HepG2 (cell line): Measurements from ENCODE around the gene NFATC4. TPM values are rescaled to one million over a fixed set of nuclear protein-coding genes. Genes with fewer than 3 reads are reported as not detected.
A peak's percentile ranks its signal among the peaks of the same experiment; 100 is the strongest.

ENCODE experiments used
- ATAC-seq: fragments of 200-7000 bp; cut with Tn5 transposase; 3 replicates; pipeline ENCODE4 v1.9.1; 2020; ENCODE audit warnings: mild to moderate bottlenecking, moderate library complexity
- BruUV-seq: library from RNA; stranded (reverse); fragments of 400-500 nt; replicated peaks from 2 replicates; lab custom pipeline; 2021; lab: Mats Ljungman, UMichigan
- CTCF ChIA-PET: fragments of 300-600 bp; formaldehyde crosslinking; extraction: SDS; loops from one replicate; lab custom pipeline; 2021; ENCODE audit warnings: low total read pairs, inconsistent platforms, low intra/inter-chr PET ratio; lab: Yijun Ruan, JAX
- POLR2A ChIA-PET: fragments of 350-600 bp; sonication (Branson Sonifier 250); formaldehyde crosslinking; loops from one replicate; lab custom pipeline; 2020; ENCODE audit warnings: antibody characterized with exemption, inconsistent platforms; lab: Yijun Ruan, JAX
- DNase-seq: peaks from one replicate; pipeline ENCODE4 v3.0.0-alpha.2; 2015; ENCODE audit warnings: low spot score
- FAIRE-seq: peaks from 3 replicates; lab custom pipeline; 2011; peaks lifted over from hg19 to GRCh38; lab: Jason Lieb, UNC
- H2AFZ ChIP-seq: one replicate; pipeline ENCODE4 v1.6.1; 2011; ENCODE audit warnings: low read length, inconsistent platforms
- H3K27ac ChIP-seq: fragments of 300-600 bp; 3 replicates; pipeline ENCODE4 v1.8.0; 2011; ENCODE audit warnings: mixed run types, mild to moderate bottlenecking, mixed read lengths, low read length, inconsistent platforms; ENCODE audit not compliant: insufficient read depth; ENCODE audit errors: extremely low read length
- H3K27me3 ChIP-seq, 2 experiments: fragments of 200-600 bp in 1 of 2; 2 replicates in 1 of 2; 3 replicates in 1 of 2; pipeline versions ENCODE4 v1.6.0 to v1.8.0; 2011; ENCODE audit warnings: low read length in 2 of 2, mild to moderate bottlenecking in 2 of 2, moderate library complexity in 2 of 2, inconsistent platforms in 1 of 2; ENCODE audit not compliant: insufficient read depth in 2 of 2, control insufficient read depth in 1 of 2
- H3K36me3 ChIP-seq, 2 experiments: fragments of 200-600 bp in 1 of 2; replicated peaks in 1 of 2; 2 replicates in 1 of 2; 3 replicates in 1 of 2; pipeline versions ENCODE4 v1.5.1 to v1.8.0; 2011; ENCODE audit warnings: low read length in 2 of 2, inconsistent platforms in 1 of 2; ENCODE audit not compliant: insufficient read depth in 2 of 2, control insufficient read depth in 1 of 2
- H3K4me1 ChIP-seq: 2 replicates; pipeline ENCODE4 v1.5.1; 2012; ENCODE audit warnings: low read length, inconsistent platforms; ENCODE audit not compliant: insufficient read depth
- H3K4me2 ChIP-seq: 2 replicates; pipeline ENCODE4 v1.6.0; 2011; ENCODE audit warnings: low read depth, low read length, inconsistent platforms
- H3K4me3 ChIP-seq, 3 experiments: fragments of 200-600 bp in 1 of 3; sonication (generic), shearing (Covaris generic) in 1 of 3; replicated peaks in 1 of 3; 2 replicates each; pipeline ENCODE4 v1.5.1; 2011 to 2016; ENCODE audit warnings: low read length in 3 of 3, inconsistent platforms in 2 of 3, low read depth in 2 of 3, mild to moderate bottlenecking in 2 of 3, control low read depth in 1 of 3, mixed read lengths in 1 of 3; ENCODE audit not compliant: insufficient read depth in 1 of 3
- H3K79me2 ChIP-seq: one replicate; pipeline ENCODE4 v1.6.1; 2011; ENCODE audit warnings: low read length, inconsistent platforms; ENCODE audit not compliant: insufficient read depth
- H3K9ac ChIP-seq: 2 replicates; pipeline ENCODE4 v1.6.0; 2011; ENCODE audit warnings: mild to moderate bottlenecking, low read depth, low read length, inconsistent platforms; ENCODE audit not compliant: insufficient read depth
- H3K9me3 ChIP-seq: 2 replicates; pipeline ENCODE4 v1.5.1; 2012; ENCODE audit warnings: mild to moderate bottlenecking, low read length
- H4K20me1 ChIP-seq: 2 replicates; pipeline ENCODE4 v1.6.0; 2011; ENCODE audit warnings: inconsistent platforms, mild to moderate bottlenecking, low read length, moderate library complexity; ENCODE audit not compliant: insufficient read depth
- ASH2L ChIP-seq: fragments of 300-600, 200-600 bp; sonication (generic); IDR thresholded peaks from 2 replicates; pipeline ENCODE4 v1.7.0; 2017; ENCODE audit warnings: low read depth, mild to moderate bottlenecking, moderate library complexity, mixed read lengths, low read length; ENCODE audit not compliant: insufficient read length
- CHCHD3 ChIP-seq: sonication (generic); formaldehyde crosslinking; IDR thresholded peaks from 2 replicates; pipeline ENCODE4 v1.8.0; 2022; ENCODE audit warnings: mild to moderate bottlenecking, missing genetic modification reagents, moderate library complexity
- ZNF121 ChIP-seq: sonication (generic); formaldehyde crosslinking; IDR thresholded peaks from 2 replicates; pipeline ENCODE4 v1.5.0; 2020; ENCODE audit warnings: mild to moderate bottlenecking, missing genetic modification reagents
- ZNF3 ChIP-seq: IDR thresholded peaks from 2 replicates; pipeline ENCODE4 v1.7.0; 2017; ENCODE audit warnings: inconsistent platforms
- ZNF530 ChIP-seq: sonication (generic); formaldehyde crosslinking; IDR thresholded peaks from 2 replicates; pipeline ENCODE4 v1.5.0; 2020; ENCODE audit warnings: low read depth, mild to moderate bottlenecking, missing genetic modification reagents
- ZNF558 ChIP-seq: sonication (generic); formaldehyde crosslinking; IDR thresholded peaks from 2 replicates; pipeline ENCODE4 v1.9.0; 2022; ENCODE audit warnings: mild to moderate bottlenecking, missing genetic modification reagents, borderline replicate concordance
- ZNF724P ChIP-seq: sonication (generic); formaldehyde crosslinking; IDR thresholded peaks from 2 replicates; pipeline ENCODE4 v1.8.0; 2022; ENCODE audit warnings: missing genetic modification reagents, borderline replicate concordance
- WGBS: methylation state at CpG from one replicate; pipeline ENCODE4 v1.1.6; 2017; ENCODE audit warnings: low lambda C conversion rate; 5-methylcytosine and 5-hydroxymethylcytosine counted together
- in situ Hi-C: cut with HindIII; loops from 2 replicates; pipeline ENCODE4 v1.10.0; 2017; ENCODE audit warnings: low pct_unique_long_range_greater_than_20kb; ENCODE audit not compliant: extremely low pct_ligation_motif_present
- intact Hi-C: fragments of 100-400 bp; cut with micrococcal nuclease; formaldehyde crosslinking; loops from one replicate; pipeline ENCODE4 v1.10.0; 2022; ENCODE audit not compliant: unreplicated experiment
- polyA plus RNA-seq, 8 experiments: library from polyadenylated mRNA; depleted of rRNA in 3 of 8; stranded (reverse) in 7 of 8; unstranded in 1 of 8; fragments of >200 nt; fragmentation: Illumina TruSeq in 4 of 8; extraction: Trizol in 4 of 8; gene quantifications; 2 replicates each; pipeline versions ENCODE4 v1.2.1 to v1.2.3, GENCODE V29; 2011 to 2016; ENCODE audit warnings: low read depth in 4 of 8, missing spikeins in 1 of 8, mixed read lengths in 1 of 8; ENCODE audit not compliant: insufficient read depth in 1 of 8
- total RNA-seq, 5 experiments: library from RNA; depleted of rRNA; stranded (reverse); fragments of >200 nt; fragmentation: Illumina TruSeq; extraction: Trizol; gene quantifications; 2 replicates each; pipeline ENCODE4 v1.2.3, GENCODE V29; 2016; ENCODE audit warnings: low read depth in 1 of 5
- TF ChIP-seq, protein P1 (sequence below): sonication (generic); formaldehyde crosslinking; IDR thresholded peaks from 2 replicates; pipeline ENCODE4 v1.5.0; 2020; ENCODE audit warnings: missing genetic modification reagents

The NFATC4 gene
- total and polyA plus RNA-seq, 2 of the 13 experiments (the other 11 are each of a cell fraction or from before 2014, with no cell fraction given) = 0.04 to 0.15 TPM

DNA sequence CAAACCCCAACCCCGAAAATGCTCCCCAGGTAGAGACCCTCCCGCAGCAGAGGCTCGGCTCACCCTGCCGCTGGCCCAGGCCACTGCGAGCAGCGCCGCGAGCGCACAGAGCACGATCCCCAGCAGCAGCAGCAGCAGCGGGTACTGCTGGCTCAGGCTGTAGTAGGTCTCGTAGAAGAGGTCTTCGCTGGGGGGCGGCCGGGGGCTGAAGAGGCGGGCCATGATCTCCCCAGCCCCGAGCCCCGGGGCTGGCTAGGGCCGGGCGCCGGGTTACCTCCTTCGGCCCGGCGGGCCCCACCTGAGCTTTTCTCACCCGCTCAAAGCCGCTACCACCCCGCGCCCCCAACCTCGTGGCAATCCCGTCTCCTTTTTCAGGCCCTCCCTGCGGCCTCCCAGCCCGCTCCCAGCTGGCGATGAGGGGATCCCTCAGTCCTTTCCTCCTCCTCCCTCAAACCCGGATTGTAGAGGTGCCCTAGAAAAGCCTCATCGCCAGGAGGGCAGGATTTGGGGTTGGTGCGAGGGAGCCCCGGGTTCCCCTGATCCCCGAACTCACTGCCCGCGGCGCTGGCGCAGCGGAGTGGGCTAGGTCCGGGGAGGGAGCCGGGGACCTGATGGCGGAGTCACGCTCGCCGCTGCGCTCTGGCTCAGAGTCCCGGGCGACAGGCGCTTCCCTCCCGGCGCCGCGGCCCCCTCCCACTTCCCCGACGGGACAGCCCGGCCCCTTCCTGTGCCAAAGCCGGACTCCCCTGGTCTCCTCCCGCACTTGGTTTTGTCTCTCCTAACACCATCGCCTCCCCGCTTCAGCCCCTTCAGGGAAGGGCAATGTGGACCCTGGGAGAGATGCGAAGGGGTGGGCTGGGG is 33.3 kb upstream of the NFATC4 start, which contains the start of gene ADCY4 (continued):
- no peak for TF ChIP-seq ASH2L

DNA sequence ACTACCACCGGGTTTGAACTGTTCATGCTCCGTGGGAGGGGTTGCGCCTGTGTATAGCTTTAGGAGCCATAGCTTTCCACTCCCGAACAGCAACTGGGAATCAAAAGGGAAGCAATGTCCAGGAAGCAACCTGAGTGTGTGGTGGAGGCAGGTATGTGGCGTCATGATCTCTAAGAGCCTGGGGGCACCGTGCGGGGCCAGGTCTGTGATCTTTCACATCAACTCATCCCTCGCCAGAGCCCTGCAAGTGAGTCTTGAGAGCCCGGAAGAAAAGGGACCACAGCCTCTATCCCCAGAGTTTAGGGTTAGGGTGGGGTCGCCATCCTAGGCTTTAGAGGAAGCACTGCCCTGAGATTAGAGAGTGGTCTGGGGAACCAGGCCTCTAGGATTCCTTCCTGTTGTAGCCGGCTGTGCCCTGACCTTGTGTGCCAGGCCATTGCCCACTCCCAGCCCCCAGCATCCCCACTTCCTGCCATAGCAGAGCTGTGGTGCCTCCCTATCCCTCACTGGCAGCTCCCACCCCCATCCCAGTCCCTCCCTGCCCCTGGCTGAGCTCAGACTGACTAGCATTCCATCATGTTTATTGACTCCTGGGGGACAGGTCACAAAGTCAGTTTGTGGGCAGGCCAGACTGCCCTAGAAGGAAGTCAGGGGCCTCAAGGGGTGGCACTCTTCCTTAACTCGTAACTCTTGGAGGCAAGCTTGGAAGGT is 32.4 kb upstream of the NFATC4 start:
- 55% methylated on average over 12 of the region's 12 CpGs for WGBS
- H3K79me2 ChIP-seq = no peaks in the 10 kb centered on the region
- no peaks in the 10 kb centered on the region for H3K9me3 ChIP-seq
- H3K4me3 ChIP-seq = no peak overlapping the region
- intact Hi-C loops = no loop called here
- CTCF ChIA-PET = interaction anchor here (2.9 to 10.2 kb wide), 3 partner anchors 31 to 98 kb away, joined by 26 to 235 read pairs (median 30); partner anchors contain the start of genes CBLN3, KHNYN and NFATC4
- POLR2A ChIA-PET = interaction anchor here (0.9 to 2.0 kb wide), 4 partner anchors 91 to 106 kb away, joined by 3 to 7 read pairs (median 4); partner anchors contain the start of genes CBLN3 and KHNYN
- H3K27ac ChIP-seq = no peak overlapping the region
- peaks cover 42% of the 10 kb centered on the region for H3K4me1 ChIP-seq
- no peaks in the 10 kb centered on the region for H4K20me1 ChIP-seq
- no peak for FAIRE-seq
- H2AFZ ChIP-seq = no peak overlapping the region
- no peak overlapping the region for H3K9ac ChIP-seq
- no peak for DNase-seq
- ATAC-seq = no peak
- no peak for TF ChIP-seq ZNF530
- no peak for TF ChIP-seq ZNF121 (CRISPR knock-in tag)
- peak; percentile 68; the same call in 1 of the 2 replicates for TF ChIP-seq ZNF3 (CRISPR knock-in tag)
- TF ChIP-seq, protein P1, sequence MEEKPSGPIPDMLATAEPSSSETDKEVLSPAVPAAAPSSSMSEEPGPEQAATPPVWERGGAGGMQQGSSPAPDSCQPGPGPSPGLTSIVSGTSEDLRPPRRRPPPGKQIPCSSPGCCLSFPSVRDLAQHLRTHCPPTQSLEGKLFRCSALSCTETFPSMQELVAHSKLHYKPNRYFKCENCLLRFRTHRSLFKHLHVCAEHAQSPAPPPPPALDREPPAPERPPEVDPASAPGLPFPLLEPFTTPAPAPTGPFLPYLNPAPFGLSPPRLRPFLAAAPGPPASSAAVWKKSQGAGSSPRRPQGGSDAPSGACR (CRISPR knock-in tag) = no peak
- 0 out of 2 replicates have a peak, but pooled peaks have one; percentile 21 for TF ChIP-seq ZNF724P (CRISPR knock-in tag)
- TF ChIP-seq CHCHD3 (CRISPR knock-in tag) = 0 out of 2 replicates have a peak, but pooled peaks have one; percentile 53
- no peak for TF ChIP-seq ZNF558 (CRISPR knock-in tag)
- H3K4me2 ChIP-seq = no peak overlapping the region
- in situ Hi-C loops = no loop called here
- peaks cover 24 to 87% of the 10 kb centered on the region in 2 experiments for H3K27me3 ChIP-seq
- BruUV-seq = no TSS peak
- H3K36me3 ChIP-seq = no peaks in the 10 kb centered on the region
